Measurements from ENCODE around the gene PFDN6. TPM values are rescaled to one million over a fixed set of nuclear protein-coding genes. Genes with fewer than 3 reads are reported as not detected.

The PFDN6 gene
- total RNA-seq, 3 donors from 2014 or later, result 23.3 to 28.6 (median 26.9) TPM

- intact Hi-C loops (cut with DNase I; ENCODE audit: low total_unique reads), result no loop called here
- no peaks in the 10 kb centered on the region for H3K9me3 ChIP-seq
- DNase-seq (ENCODE audit: low spot score in 2 of 2), result peak; percentile 88 to 92
- TF ChIP-seq POLR2A (IDR thresholded peaks at IDR 0.05) (peak; percentile 84), CTCF (IDR thresholded peaks at IDR 0.05) (no peak), POLR2AphosphoS5 (IDR thresholded peaks at IDR 0.05) (peak; percentile 84 to 90 (median 85))
- H3K4me1 ChIP-seq, result peaks cover 0 to 6% of the 10 kb centered on the region in 2 donors
- H3K27me3 ChIP-seq, result no peaks in the 10 kb centered on the region
- peak overlapping the region; percentile 98 to 99 for H3K27ac ChIP-seq
- H3K4me3 ChIP-seq, result peak overlapping the region; percentile 79 to 91 (median 87)
- H3K36me3 ChIP-seq, result no peaks in the 10 kb centered on the region
Observed at GRCh38 chr6:33297956-33298772, 8.8 kb downstream of the PFDN6 start.

DNA sequence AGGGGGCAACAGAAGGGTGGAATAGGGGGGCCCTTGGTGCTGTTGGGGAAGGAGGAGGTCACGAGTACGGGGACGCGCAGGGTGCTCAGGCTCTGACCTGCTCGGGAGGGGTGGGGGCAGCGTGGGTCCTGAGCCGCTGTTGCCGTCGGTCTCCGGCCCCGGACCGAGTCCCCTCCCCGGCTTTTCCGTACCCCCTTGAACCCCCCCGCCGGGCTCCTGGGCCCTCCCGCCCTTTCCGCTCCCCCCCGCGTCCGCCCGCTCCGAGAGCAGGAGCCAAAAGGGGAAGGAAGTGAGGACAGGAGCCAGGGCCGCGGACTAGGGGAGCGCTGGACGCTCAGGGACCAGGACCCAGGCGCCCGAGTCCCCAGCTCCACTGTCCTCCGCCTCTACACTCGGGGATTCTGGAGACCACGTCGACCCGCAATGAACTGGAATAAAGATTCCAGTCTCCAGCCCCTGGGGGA, 9.4 kb downstream of the PFDN6 start, which contains the start of gene RGL2:
TSS of gene RGL2 (minus strand) at position 170 of the 464 bp plus-strand sequence. CDS start 332 bp downstream, outside the sequence.
- intact Hi-C loops (cut with DNase I; ENCODE audit: low total_unique reads), result no loop called here
- no peak for TF ChIP-seq POLR2AphosphoS5 (IDR thresholded peaks at IDR 0.05)
- no peak for TF ChIP-seq CTCF (IDR thresholded peaks at IDR 0.05)
- TF ChIP-seq POLR2A (IDR thresholded peaks at IDR 0.05), result no peak
- Histone ChIP-seq H3K36me3 (no peaks in the 10 kb centered on the region), H3K4me3 (peak within 1 kb of the TSS; percentile 79 to 91 (median 87)), H3K4me1 (peaks cover 0 to 6% of the 10 kb centered on the region in 2 donors), H3K27ac (peak within 1 kb of the TSS; percentile 98 to 99), H3K27me3 (no peaks in the 10 kb centered on the region), H3K9me3 (no peaks in the 10 kb centered on the region)
- DNase-seq (ENCODE audit: low spot score in 2 of 2), result peak; percentile 77 to 83

- Histone ChIP-seq H3K4me1 (peaks cover 0 to 6% of the 10 kb centered on the region in 2 donors), H3K9me3 (no peaks in the 10 kb centered on the region), H3K36me3 (no peaks in the 10 kb centered on the region), H3K27me3 (no peaks in the 10 kb centered on the region), H3K27ac (peak overlapping the region; percentile 98 to 99), H3K4me3 (peak overlapping the region; percentile 79 to 91 (median 87))
- peak; percentile 35 to 75 (median 64) for TF ChIP-seq CTCF (IDR thresholded peaks at IDR 0.05)
- TF ChIP-seq POLR2AphosphoS5 (IDR thresholded peaks at IDR 0.05), result peak; percentile 91 to 95 (median 92)
- peak; percentile 84 for TF ChIP-seq POLR2A (IDR thresholded peaks at IDR 0.05)
- intact Hi-C loops (cut with DNase I; ENCODE audit: low total_unique reads), result no loop called here
- DNase-seq (ENCODE audit: low spot score in 2 of 2), result peak; percentile 86 to 92
Observed at GRCh38 chr6:33299237-33299944, 10.0 kb downstream of the PFDN6 start.

DNA sequence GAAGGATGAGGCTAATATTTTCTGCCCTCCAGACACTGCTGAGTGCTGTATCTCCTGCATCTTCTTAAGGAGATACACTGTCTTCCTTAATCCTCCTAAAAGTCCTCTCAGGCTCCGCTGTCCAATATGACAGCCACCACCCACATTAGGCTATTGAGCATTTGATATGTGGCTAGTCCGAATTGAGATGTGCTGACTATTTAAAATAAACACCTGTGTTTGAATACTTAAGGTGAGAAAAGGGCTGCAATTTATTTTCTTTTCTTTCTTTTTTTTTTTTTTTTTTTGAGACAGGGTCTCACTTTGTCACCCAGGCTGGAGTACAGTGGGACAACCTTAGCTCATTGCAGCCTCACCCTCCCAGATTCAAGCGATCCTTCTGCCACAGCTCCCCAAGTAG, 12.5 kb downstream of the PFDN6 start:
- no peak for DNase-seq (ENCODE audit: low spot score in 2 of 2)
- H3K9me3 ChIP-seq, result no peaks in the 10 kb centered on the region
- H3K4me1 ChIP-seq, result peaks cover 0 to 6% of the 10 kb centered on the region in 2 donors
- no peak overlapping the region for H3K27ac ChIP-seq
- no peaks in the 10 kb centered on the region for H3K36me3 ChIP-seq
- TF ChIP-seq POLR2A (IDR thresholded peaks at IDR 0.05) (no peak), POLR2AphosphoS5 (IDR thresholded peaks at IDR 0.05) (no peak), CTCF (IDR thresholded peaks at IDR 0.05) (no peak)
- no peak overlapping the region for H3K4me3 ChIP-seq
- intact Hi-C loops (cut with DNase I; ENCODE audit: low total_unique reads), result no loop called here
- no peaks in the 10 kb centered on the region for H3K27me3 ChIP-seq
